WTC11 (cell line): ENCODE measurements around the gene CASP2. TPM values are rescaled to one million over a fixed set of nuclear protein-coding genes. Genes with fewer than 3 reads are reported as not detected.

Source experiments
- ATAC-seq: fragments of 200-7000 bp; cut with Tn5 transposase; 2 replicates; pipeline ENCODE4 v1.10.0; 2021; ENCODE audit warnings: mild to moderate bottlenecking, moderate library complexity
- CTCF ChIA-PET: fragments of 300-600 bp; sonication (Branson Sonifier 250); formaldehyde crosslinking; loops from one replicate; lab custom pipeline; 2021; ENCODE audit warnings: antibody characterized with exemption; lab: Charles Lee
- POLR2A ChIA-PET: fragments of 350-600 bp; sonication (Branson Sonifier 250); formaldehyde crosslinking; loops from one replicate; lab custom pipeline; 2021; ENCODE audit warnings: antibody characterized with exemption; lab: Charles Lee
- DNase-seq: peaks from one replicate; pipeline ENCODE4 v3.0.0; 2021; ENCODE audit warnings: low spot score
- H3K27ac Mint-ChIP-seq: 2 replicates; pipeline ENCODE4 v1.8.0; 2021; ENCODE audit warnings: mixed read lengths
- H3K27me3 Mint-ChIP-seq: 2 replicates; pipeline ENCODE4 v1.8.0; 2021; ENCODE audit warnings: low read depth, mild to moderate bottlenecking, moderate library complexity, mixed read lengths
- H3K36me3 Mint-ChIP-seq: 2 replicates; pipeline ENCODE4 v1.8.0; 2021; ENCODE audit warnings: mixed read lengths
- H3K4me1 Mint-ChIP-seq: 2 replicates; pipeline ENCODE4 v1.8.0; 2022; ENCODE audit warnings: mixed read lengths
- H3K4me3 Mint-ChIP-seq: 2 replicates; pipeline ENCODE4 v1.8.0; 2021; ENCODE audit warnings: mild to moderate bottlenecking, moderate library complexity, mixed read lengths
- H3K9me3 Mint-ChIP-seq: 2 replicates; pipeline ENCODE4 v1.8.0; 2021; ENCODE audit warnings: mixed read lengths
- ATF1 ChIP-seq: sonication (generic); formaldehyde crosslinking; IDR thresholded peaks from 2 replicates; pipeline ENCODE4 v1.8.1; 2023; ENCODE audit warnings: mild to moderate bottlenecking, moderate library complexity, missing genetic modification reagents
- CREB1 ChIP-seq: sonication (generic); formaldehyde crosslinking; IDR thresholded peaks from 2 replicates; pipeline ENCODE4 v1.8.0; 2023; ENCODE audit warnings: mild to moderate bottlenecking, missing genetic modification reagents
- CREM ChIP-seq: sonication (generic); formaldehyde crosslinking; IDR thresholded peaks from 2 replicates; pipeline ENCODE4 v1.8.1; 2022; ENCODE audit warnings: mild to moderate bottlenecking, missing genetic modification reagents, moderate library complexity
- ESRRA ChIP-seq: sonication (generic); formaldehyde crosslinking; IDR thresholded peaks from 2 replicates; pipeline ENCODE4 v1.8.1; 2022; ENCODE audit warnings: mild to moderate bottlenecking, missing genetic modification reagents, borderline replicate concordance
- JAZF1 ChIP-seq: fragments of 250-450 bp; sonication (Bioruptor Pico); IDR thresholded peaks from 2 replicates; pipeline ENCODE4 v1.9.0; 2021; ENCODE audit warnings: moderate library complexity, mild to moderate bottlenecking, inconsistent platforms
- KAT7 ChIP-seq: sonication (generic); formaldehyde crosslinking; IDR thresholded peaks from 2 replicates; pipeline ENCODE4 v1.8.1; 2023; ENCODE audit warnings: missing genetic modification reagents, mild to moderate bottlenecking, borderline replicate concordance
- MXD4 ChIP-seq: fragments of 250-450 bp; sonication (Bioruptor Pico); IDR thresholded peaks from 2 replicates; pipeline ENCODE4 v1.8.0; 2021; ENCODE audit warnings: mild to moderate bottlenecking, moderate library complexity, borderline replicate concordance
- NFATC4 ChIP-seq: fragments of 250-450 bp; sonication (Bioruptor Pico); IDR thresholded peaks from 2 replicates; pipeline ENCODE4 v1.9.0; 2021; ENCODE audit warnings: mild to moderate bottlenecking
- NFE2L1 ChIP-seq: sonication (generic); formaldehyde crosslinking; IDR thresholded peaks from 2 replicates; pipeline ENCODE4 v1.8.1; 2023; ENCODE audit warnings: missing genetic modification reagents
- SMAD4 ChIP-seq: sonication (generic); formaldehyde crosslinking; IDR thresholded peaks from 2 replicates; pipeline ENCODE4 v1.8.0; 2022; ENCODE audit warnings: mild to moderate bottlenecking, missing genetic modification reagents
- TEAD1 ChIP-seq: sonication (generic); formaldehyde crosslinking; IDR thresholded peaks from 2 replicates; pipeline ENCODE4 v1.8.0; 2022; ENCODE audit warnings: mild to moderate bottlenecking, missing genetic modification reagents
- TP53 ChIP-seq: sonication (generic); formaldehyde crosslinking; IDR thresholded peaks from 2 replicates; pipeline ENCODE4 v1.8.1; 2023; ENCODE audit warnings: mild to moderate bottlenecking, missing genetic modification reagents
- ZNF121 ChIP-seq: sonication (generic); formaldehyde crosslinking; IDR thresholded peaks from 2 replicates; pipeline ENCODE4 v1.8.0; 2023; ENCODE audit warnings: missing genetic modification reagents
- ZNF219 ChIP-seq: sonication (generic); formaldehyde crosslinking; IDR thresholded peaks from 2 replicates; pipeline ENCODE4 v1.8.0; 2023; ENCODE audit warnings: missing genetic modification reagents, mild to moderate bottlenecking, borderline replicate concordance
- ZNF423 ChIP-seq: fragments of 250-450 bp; sonication (Bioruptor Pico); IDR thresholded peaks from 2 replicates; pipeline ENCODE4 v2.1.2; 2022; ENCODE audit warnings: mild to moderate bottlenecking, moderate library complexity
- total RNA-seq: library from RNA; stranded (reverse); gene quantifications from 3 replicates; pipeline ENCODE4 v1.2.3, GENCODE V29; 2021
- TF ChIP-seq, protein P1 (sequence below): fragments of 200-600 bp; IDR thresholded peaks from 2 replicates; pipeline ENCODE4 v1.8.0; 2022; ENCODE audit warnings: antibody characterized with exemption
- TF ChIP-seq, protein P2 (sequence below): sonication (generic); formaldehyde crosslinking; IDR thresholded peaks from 2 replicates; pipeline ENCODE4 v1.8.0; 2022; ENCODE audit warnings: mild to moderate bottlenecking, missing genetic modification reagents
- TF ChIP-seq, protein P3 (sequence below): sonication (generic); formaldehyde crosslinking; IDR thresholded peaks from 2 replicates; pipeline ENCODE4 v1.8.0; 2023; ENCODE audit warnings: mild to moderate bottlenecking, missing genetic modification reagents
- TF ChIP-seq, protein P4 (sequence below): sonication (generic); formaldehyde crosslinking; IDR thresholded peaks from 2 replicates; pipeline ENCODE4 v1.8.0; 2023; ENCODE audit warnings: missing genetic modification reagents, mild to moderate bottlenecking, borderline replicate concordance
- TF ChIP-seq, protein P5 (sequence below): sonication (generic); formaldehyde crosslinking; IDR thresholded peaks from 2 replicates; pipeline ENCODE4 v1.8.1; 2023; ENCODE audit warnings: mild to moderate bottlenecking, missing genetic modification reagents

CASP2 gene
- total RNA-seq, 1 experiment from 2014 or later = 35.4 TPM

DNA sequence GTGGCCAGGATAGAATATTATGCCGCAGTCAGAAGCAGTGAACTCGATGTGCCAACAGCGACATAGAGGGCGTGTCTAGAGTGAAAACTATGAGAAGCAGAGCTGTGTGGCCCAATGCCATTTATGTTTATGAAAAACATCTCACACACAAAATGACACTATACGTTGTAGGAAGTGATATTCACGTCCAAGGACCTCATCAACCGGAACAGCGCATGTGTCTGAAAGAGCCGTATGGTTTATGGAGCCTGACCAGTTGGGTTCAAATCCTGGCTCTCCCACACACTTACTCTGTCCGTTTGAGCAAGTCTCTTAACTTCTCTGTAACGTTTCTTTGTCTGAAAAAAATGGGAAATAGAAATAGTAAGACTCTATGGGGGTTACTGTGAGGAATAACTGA lies 45.8 kb upstream of the CASP2 start:
- ChIA-PET POLR2A (no interaction called here), CTCF (interaction anchor here (0.7 to 2.9 kb wide), 2 partner anchors 27 to 369 kb away, joined by 5 to 26 read pairs; no protein-coding TSS in a partner anchor)
- no peak overlapping the region for H3K27ac Mint-ChIP-seq
- DNase-seq (no peak), ATAC-seq (no peak)
- peaks cover 1% of the 10 kb centered on the region; the same call in 1 of the 2 replicates for H3K9me3 Mint-ChIP-seq
- peaks cover 17% of the 10 kb centered on the region for H3K27me3 Mint-ChIP-seq
- no peaks in the 10 kb centered on the region for H3K4me1 Mint-ChIP-seq
- no peak overlapping the region for H3K4me3 Mint-ChIP-seq
- TF ChIP-seq, protein P1, sequence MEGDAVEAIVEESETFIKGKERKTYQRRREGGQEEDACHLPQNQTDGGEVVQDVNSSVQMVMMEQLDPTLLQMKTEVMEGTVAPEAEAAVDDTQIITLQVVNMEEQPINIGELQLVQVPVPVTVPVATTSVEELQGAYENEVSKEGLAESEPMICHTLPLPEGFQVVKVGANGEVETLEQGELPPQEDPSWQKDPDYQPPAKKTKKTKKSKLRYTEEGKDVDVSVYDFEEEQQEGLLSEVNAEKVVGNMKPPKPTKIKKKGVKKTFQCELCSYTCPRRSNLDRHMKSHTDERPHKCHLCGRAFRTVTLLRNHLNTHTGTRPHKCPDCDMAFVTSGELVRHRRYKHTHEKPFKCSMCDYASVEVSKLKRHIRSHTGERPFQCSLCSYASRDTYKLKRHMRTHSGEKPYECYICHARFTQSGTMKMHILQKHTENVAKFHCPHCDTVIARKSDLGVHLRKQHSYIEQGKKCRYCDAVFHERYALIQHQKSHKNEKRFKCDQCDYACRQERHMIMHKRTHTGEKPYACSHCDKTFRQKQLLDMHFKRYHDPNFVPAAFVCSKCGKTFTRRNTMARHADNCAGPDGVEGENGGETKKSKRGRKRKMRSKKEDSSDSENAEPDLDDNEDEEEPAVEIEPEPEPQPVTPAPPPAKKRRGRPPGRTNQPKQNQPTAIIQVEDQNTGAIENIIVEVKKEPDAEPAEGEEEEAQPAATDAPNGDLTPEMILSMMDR = no peak
- TF ChIP-seq TEAD1 (CRISPR knock-in tag) (no peak), CREB1 (no peak), ZNF219 (CRISPR knock-in tag) (no peak), TP53 (CRISPR knock-in tag) (no peak), ESRRA (CRISPR knock-in tag) (no peak), NFATC4 (CRISPR knock-in tag) (no peak), ZNF121 (CRISPR knock-in tag) (no peak), ZNF423 (CRISPR knock-in tag) (no peak), JAZF1 (no peak)
- TF ChIP-seq, protein P2, sequence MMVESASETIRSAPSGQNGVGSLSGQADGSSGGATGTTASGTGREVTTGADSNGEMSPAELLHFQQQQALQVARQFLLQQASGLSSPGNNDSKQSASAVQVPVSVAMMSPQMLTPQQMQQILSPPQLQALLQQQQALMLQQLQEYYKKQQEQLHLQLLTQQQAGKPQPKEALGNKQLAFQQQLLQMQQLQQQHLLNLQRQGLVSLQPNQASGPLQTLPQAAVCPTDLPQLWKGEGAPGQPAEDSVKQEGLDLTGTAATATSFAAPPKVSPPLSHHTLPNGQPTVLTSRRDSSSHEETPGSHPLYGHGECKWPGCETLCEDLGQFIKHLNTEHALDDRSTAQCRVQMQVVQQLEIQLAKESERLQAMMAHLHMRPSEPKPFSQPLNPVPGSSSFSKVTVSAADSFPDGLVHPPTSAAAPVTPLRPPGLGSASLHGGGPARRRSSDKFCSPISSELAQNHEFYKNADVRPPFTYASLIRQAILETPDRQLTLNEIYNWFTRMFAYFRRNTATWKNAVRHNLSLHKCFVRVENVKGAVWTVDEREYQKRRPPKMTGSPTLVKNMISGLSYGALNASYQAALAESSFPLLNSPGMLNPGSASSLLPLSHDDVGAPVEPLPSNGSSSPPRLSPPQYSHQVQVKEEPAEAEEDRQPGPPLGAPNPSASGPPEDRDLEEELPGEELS = no peak
- TF ChIP-seq, protein P3, sequence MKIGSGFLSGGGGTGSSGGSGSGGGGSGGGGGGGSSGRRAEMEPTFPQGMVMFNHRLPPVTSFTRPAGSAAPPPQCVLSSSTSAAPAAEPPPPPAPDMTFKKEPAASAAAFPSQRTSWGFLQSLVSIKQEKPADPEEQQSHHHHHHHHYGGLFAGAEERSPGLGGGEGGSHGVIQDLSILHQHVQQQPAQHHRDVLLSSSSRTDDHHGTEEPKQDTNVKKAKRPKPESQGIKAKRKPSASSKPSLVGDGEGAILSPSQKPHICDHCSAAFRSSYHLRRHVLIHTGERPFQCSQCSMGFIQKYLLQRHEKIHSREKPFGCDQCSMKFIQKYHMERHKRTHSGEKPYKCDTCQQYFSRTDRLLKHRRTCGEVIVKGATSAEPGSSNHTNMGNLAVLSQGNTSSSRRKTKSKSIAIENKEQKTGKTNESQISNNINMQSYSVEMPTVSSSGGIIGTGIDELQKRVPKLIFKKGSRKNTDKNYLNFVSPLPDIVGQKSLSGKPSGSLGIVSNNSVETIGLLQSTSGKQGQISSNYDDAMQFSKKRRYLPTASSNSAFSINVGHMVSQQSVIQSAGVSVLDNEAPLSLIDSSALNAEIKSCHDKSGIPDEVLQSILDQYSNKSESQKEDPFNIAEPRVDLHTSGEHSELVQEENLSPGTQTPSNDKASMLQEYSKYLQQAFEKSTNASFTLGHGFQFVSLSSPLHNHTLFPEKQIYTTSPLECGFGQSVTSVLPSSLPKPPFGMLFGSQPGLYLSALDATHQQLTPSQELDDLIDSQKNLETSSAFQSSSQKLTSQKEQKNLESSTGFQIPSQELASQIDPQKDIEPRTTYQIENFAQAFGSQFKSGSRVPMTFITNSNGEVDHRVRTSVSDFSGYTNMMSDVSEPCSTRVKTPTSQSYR = no peak
- peaks cover 1% of the 10 kb centered on the region; the same call in 1 of the 2 replicates for H3K36me3 Mint-ChIP-seq

DNA sequence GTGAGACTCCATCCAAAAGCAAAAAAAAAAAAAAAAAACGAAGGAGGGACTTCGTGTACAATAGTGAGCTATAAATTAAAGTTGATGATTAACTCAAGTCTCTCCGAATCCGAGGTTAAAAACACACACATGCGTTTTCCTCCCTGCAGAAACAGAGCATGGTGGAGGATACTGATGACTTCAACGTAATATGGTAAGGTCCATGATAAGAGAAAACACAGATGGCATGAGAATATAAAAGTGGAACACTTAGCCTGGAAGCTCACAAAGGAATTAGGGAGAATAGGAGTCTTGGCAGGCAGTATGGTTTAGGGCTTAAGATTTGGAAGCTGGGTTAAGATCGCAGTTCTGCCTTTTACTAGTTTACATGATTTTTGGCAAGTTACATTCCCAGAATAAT lies 45.0 kb upstream of the CASP2 start:
- no peak for DNase-seq
- Mint-ChIP-seq H3K9me3 (no peaks in the 10 kb centered on the region), H3K36me3 (no peaks in the 10 kb centered on the region), H3K27ac (no peak overlapping the region), H3K4me1 (no peaks in the 10 kb centered on the region), H3K4me3 (no peak overlapping the region), H3K27me3 (peaks cover 18% of the 10 kb centered on the region)
- ChIA-PET CTCF (interaction anchor here (0.7 to 1.6 kb wide), 4 partner anchors 28 to 370 kb away, joined by 3 to 5 read pairs (median 4); no protein-coding TSS in a partner anchor), POLR2A (interaction anchor here (0.6 kb wide), 1 partner anchor 45 kb away, joined by 6 read pairs; no protein-coding TSS in a partner anchor)
- ATAC-seq = no peak
- TF ChIP-seq NFE2L1 (CRISPR knock-in tag) (no peak), CREM (no peak), NFATC4 (CRISPR knock-in tag) (no peak), TEAD1 (CRISPR knock-in tag) (no peak), KAT7 (CRISPR knock-in tag) (no peak), SMAD4 (CRISPR knock-in tag) (no peak), ATF1 (CRISPR knock-in tag) (no peak), MXD4 (no peak)
- TF ChIP-seq, protein P1 = no peak
- TF ChIP-seq, protein P4, sequence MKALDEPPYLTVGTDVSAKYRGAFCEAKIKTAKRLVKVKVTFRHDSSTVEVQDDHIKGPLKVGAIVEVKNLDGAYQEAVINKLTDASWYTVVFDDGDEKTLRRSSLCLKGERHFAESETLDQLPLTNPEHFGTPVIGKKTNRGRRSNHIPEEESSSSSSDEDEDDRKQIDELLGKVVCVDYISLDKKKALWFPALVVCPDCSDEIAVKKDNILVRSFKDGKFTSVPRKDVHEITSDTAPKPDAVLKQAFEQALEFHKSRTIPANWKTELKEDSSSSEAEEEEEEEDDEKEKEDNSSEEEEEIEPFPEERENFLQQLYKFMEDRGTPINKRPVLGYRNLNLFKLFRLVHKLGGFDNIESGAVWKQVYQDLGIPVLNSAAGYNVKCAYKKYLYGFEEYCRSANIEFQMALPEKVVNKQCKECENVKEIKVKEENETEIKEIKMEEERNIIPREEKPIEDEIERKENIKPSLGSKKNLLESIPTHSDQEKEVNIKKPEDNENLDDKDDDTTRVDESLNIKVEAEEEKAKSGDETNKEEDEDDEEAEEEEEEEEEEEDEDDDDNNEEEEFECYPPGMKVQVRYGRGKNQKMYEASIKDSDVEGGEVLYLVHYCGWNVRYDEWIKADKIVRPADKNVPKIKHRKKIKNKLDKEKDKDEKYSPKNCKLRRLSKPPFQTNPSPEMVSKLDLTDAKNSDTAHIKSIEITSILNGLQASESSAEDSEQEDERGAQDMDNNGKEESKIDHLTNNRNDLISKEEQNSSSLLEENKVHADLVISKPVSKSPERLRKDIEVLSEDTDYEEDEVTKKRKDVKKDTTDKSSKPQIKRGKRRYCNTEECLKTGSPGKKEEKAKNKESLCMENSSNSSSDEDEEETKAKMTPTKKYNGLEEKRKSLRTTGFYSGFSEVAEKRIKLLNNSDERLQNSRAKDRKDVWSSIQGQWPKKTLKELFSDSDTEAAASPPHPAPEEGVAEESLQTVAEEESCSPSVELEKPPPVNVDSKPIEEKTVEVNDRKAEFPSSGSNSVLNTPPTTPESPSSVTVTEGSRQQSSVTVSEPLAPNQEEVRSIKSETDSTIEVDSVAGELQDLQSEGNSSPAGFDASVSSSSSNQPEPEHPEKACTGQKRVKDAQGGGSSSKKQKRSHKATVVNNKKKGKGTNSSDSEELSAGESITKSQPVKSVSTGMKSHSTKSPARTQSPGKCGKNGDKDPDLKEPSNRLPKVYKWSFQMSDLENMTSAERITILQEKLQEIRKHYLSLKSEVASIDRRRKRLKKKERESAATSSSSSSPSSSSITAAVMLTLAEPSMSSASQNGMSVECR (CRISPR knock-in tag) = no peak
- TF ChIP-seq, protein P5, sequence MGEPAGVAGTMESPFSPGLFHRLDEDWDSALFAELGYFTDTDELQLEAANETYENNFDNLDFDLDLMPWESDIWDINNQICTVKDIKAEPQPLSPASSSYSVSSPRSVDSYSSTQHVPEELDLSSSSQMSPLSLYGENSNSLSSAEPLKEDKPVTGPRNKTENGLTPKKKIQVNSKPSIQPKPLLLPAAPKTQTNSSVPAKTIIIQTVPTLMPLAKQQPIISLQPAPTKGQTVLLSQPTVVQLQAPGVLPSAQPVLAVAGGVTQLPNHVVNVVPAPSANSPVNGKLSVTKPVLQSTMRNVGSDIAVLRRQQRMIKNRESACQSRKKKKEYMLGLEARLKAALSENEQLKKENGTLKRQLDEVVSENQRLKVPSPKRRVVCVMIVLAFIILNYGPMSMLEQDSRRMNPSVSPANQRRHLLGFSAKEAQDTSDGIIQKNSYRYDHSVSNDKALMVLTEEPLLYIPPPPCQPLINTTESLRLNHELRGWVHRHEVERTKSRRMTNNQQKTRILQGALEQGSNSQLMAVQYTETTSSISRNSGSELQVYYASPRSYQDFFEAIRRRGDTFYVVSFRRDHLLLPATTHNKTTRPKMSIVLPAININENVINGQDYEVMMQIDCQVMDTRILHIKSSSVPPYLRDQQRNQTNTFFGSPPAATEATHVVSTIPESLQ = no peak
